SK-N-SH (cell line): ENCODE data around the gene MEIS1. TPM values are rescaled to one million over a fixed set of nuclear protein-coding genes. Genes with fewer than 3 reads are reported as not detected.

Experiments
- CTCF ChIA-PET: fragments of 300-600, 350-600 bp; formaldehyde crosslinking; extraction: SDS; loops from one replicate; lab custom pipeline; 2021; lab: Yijun Ruan, JAX
- POLR2A ChIA-PET: fragments of 350-600 bp; sonication (Branson Sonifier 250); formaldehyde crosslinking; extraction: SDS; loops from one replicate; lab custom pipeline; 2020; ENCODE audit warnings: antibody characterized with exemption, inconsistent platforms; lab: Yijun Ruan, JAX
- DNase-seq: peaks from one replicate; pipeline ENCODE4 v3.0.0; 2012
- H2AFZ ChIP-seq: fragments of 200-600 bp; sonication (generic); 2 replicates; pipeline ENCODE4 v1.8.1; 2016; ENCODE audit warnings: antibody characterized with exemption, mild to moderate bottlenecking, low read depth
- H3F3A ChIP-seq: fragments of 200-600 bp; sonication (generic); replicated peaks from 2 replicates; pipeline ENCODE3; 2016; ENCODE audit warnings: antibody characterized with exemption, mild to moderate bottlenecking; ENCODE audit not compliant: insufficient read depth
- H3K27ac ChIP-seq, 2 experiments: fragments of 200-500 bp in 1 of 2; fragments of 200-600 bp in 1 of 2; sonication (Bioruptor generic) in 1 of 2; sonication (generic), shearing (Covaris generic) in 1 of 2; 2 replicates each; pipeline versions ENCODE4 v1.5.1 to v1.6.1; 2014 to 2016; ENCODE audit warnings: low read depth in 2 of 2, inconsistent platforms in 1 of 2, low read length in 1 of 2, mild to moderate bottlenecking in 1 of 2, mixed read lengths in 1 of 2
- H3K27me3 ChIP-seq: fragments of 200-600 bp; sonication (generic), shearing (Covaris generic); 2 replicates; pipeline ENCODE4 v1.6.1; 2016; ENCODE audit warnings: mixed run types; ENCODE audit not compliant: insufficient read depth
- H3K36me3 ChIP-seq, 2 experiments: fragments of 200-500 bp in 1 of 2; fragments of 200-600 bp in 1 of 2; sonication (Bioruptor generic) in 1 of 2; sonication (generic) in 1 of 2; replicated peaks in 1 of 2; 2 replicates each; pipeline versions ENCODE3 to v1.5.1; 2014 to 2016; ENCODE audit warnings: low read length in 1 of 2, mild to moderate bottlenecking in 1 of 2; ENCODE audit not compliant: insufficient read depth in 2 of 2, control insufficient read depth in 1 of 2
- H3K4me1 ChIP-seq, 2 experiments: fragments of 200-500 bp in 1 of 2; fragments of 200-600 bp in 1 of 2; sonication (Bioruptor generic) in 1 of 2; sonication (generic), shearing (Covaris generic) in 1 of 2; 2 replicates each; pipeline versions ENCODE4 v1.5.1 to v1.6.1; 2014 to 2016; ENCODE audit warnings: low read depth in 1 of 2, low read length in 1 of 2, mixed run types in 1 of 2; ENCODE audit not compliant: insufficient read depth in 2 of 2, control insufficient read depth in 1 of 2
- H3K4me2 ChIP-seq: fragments of 200-600 bp; sonication (generic), shearing (Covaris generic); 2 replicates; pipeline ENCODE4 v1.6.1; 2017; ENCODE audit warnings: mixed run types
- H3K4me3 ChIP-seq, 2 experiments: fragments of 200-500 bp in 1 of 2; fragments of 200-600 bp in 1 of 2; sonication (Bioruptor generic) in 1 of 2; sonication (generic), shearing (Covaris generic) in 1 of 2; 2 replicates each; pipeline versions ENCODE4 v1.5.1 to v1.8.1; 2014 to 2016; ENCODE audit warnings: low read depth in 2 of 2, inconsistent platforms in 1 of 2, low read length in 1 of 2, mild to moderate bottlenecking in 1 of 2, mixed read lengths in 1 of 2, moderate library complexity in 1 of 2
- H3K79me2 ChIP-seq: fragments of 200-600 bp; sonication (generic); 2 replicates; pipeline ENCODE4 v1.8.1; 2017; ENCODE audit warnings: mild to moderate bottlenecking; ENCODE audit not compliant: insufficient read depth
- H3K9ac ChIP-seq: fragments of 200-600 bp; sonication (generic); 2 replicates; pipeline ENCODE4 v1.6.1; 2017; ENCODE audit warnings: mixed run types
- H3K9me2 ChIP-seq: fragments of 200-600 bp; sonication (generic); 2 replicates; pipeline ENCODE4 v1.6.1; 2017; ENCODE audit warnings: mixed run types
- H3K9me3 ChIP-seq: fragments of 200-600 bp; sonication (generic); 2 replicates; pipeline ENCODE4 v1.6.1; 2017; ENCODE audit warnings: mixed run types, mild to moderate bottlenecking, moderate library complexity
- H4K20me1 ChIP-seq: fragments of 200-600 bp; sonication (generic); 2 replicates; pipeline ENCODE4 v1.6.1; 2017; ENCODE audit warnings: mild to moderate bottlenecking, mixed run types; ENCODE audit not compliant: insufficient read depth
- EP300 ChIP-seq, 2 experiments: IDR thresholded peaks; 2 replicates each; pipeline versions ENCODE4 v1.4.0 to v1.6.1; 2012; ENCODE audit warnings: borderline replicate concordance in 1 of 2, low read depth in 1 of 2, low read length in 1 of 2
- FOSL2 ChIP-seq: IDR thresholded peaks from 2 replicates; pipeline ENCODE4 v1.4.0; 2012; ENCODE audit warnings: low read depth, mild to moderate bottlenecking, moderate library complexity, borderline replicate concordance
- GABPA ChIP-seq: IDR thresholded peaks from 2 replicates; pipeline ENCODE4 v1.4.0; 2012; ENCODE audit warnings: low read depth, mild to moderate bottlenecking
- GATA2 ChIP-seq: sonication (generic); formaldehyde crosslinking; IDR thresholded peaks from 2 replicates; pipeline ENCODE4 v1.5.0; 2020; ENCODE audit warnings: mild to moderate bottlenecking, missing genetic modification reagents
- MEF2A ChIP-seq: IDR thresholded peaks from 2 replicates; pipeline ENCODE4 v1.4.0; 2012; ENCODE audit warnings: low read depth, borderline replicate concordance
- MXI1 ChIP-seq: IDR thresholded peaks from 2 replicates; pipeline ENCODE4 v1.6.1; 2012; ENCODE audit warnings: mild to moderate bottlenecking, low read depth, low read length, improper control_type of control experiment
- NFIC ChIP-seq: IDR thresholded peaks from 2 replicates; pipeline ENCODE4 v1.4.0; 2012; ENCODE audit warnings: borderline replicate concordance
- POLR2AphosphoS5 ChIP-seq: IDR thresholded peaks from 2 replicates; pipeline ENCODE4 v1.6.1; 2012; ENCODE audit warnings: low read depth, low read length
- RAD21 ChIP-seq: IDR thresholded peaks from 2 replicates; pipeline ENCODE4 v1.6.1; 2012; ENCODE audit warnings: mild to moderate bottlenecking, low read length
- REST ChIP-seq: IDR thresholded peaks from 2 replicates; pipeline ENCODE4 v1.6.1; 2012; ENCODE audit warnings: mild to moderate bottlenecking, low read depth, low read length, moderate library complexity
- RFX5 ChIP-seq: IDR thresholded peaks from 2 replicates; pipeline ENCODE4 v1.6.1; 2012; ENCODE audit warnings: mild to moderate bottlenecking, improper control_type of control experiment, low read length
- RXRA ChIP-seq: IDR thresholded peaks from 2 replicates; pipeline ENCODE4 v1.4.0; 2012; ENCODE audit warnings: low read depth, mild to moderate bottlenecking, borderline replicate concordance
- SIN3A ChIP-seq: IDR thresholded peaks from 2 replicates; pipeline ENCODE4 v1.6.1; 2012; ENCODE audit warnings: low read depth, mild to moderate bottlenecking, low read length, moderate library complexity, borderline replicate concordance
- SMC3 ChIP-seq: IDR thresholded peaks from 2 replicates; pipeline ENCODE4 v1.6.1; 2012; ENCODE audit warnings: low read depth, low read length, improper control_type of control experiment
- TAF1 ChIP-seq: IDR thresholded peaks from 2 replicates; pipeline ENCODE4 v1.6.1; 2012; ENCODE audit warnings: low read depth, mild to moderate bottlenecking, low read length, moderate library complexity, borderline replicate concordance
- TCF12 ChIP-seq: IDR thresholded peaks from 2 replicates; pipeline ENCODE4 v1.4.0; 2012
- USF2 ChIP-seq: fragments of 150-350 bp; IDR thresholded peaks from 2 replicates; pipeline ENCODE4 v1.6.1; 2017; ENCODE audit warnings: antibody characterized with exemption, low read length, low read depth, borderline replicate concordance
- YY1 ChIP-seq: IDR thresholded peaks from 2 replicates; pipeline ENCODE4 v1.4.0; 2012; ENCODE audit warnings: low read depth, mild to moderate bottlenecking
- ZBTB33 ChIP-seq: IDR thresholded peaks from 2 replicates; pipeline ENCODE4 v1.4.0; 2012; ENCODE audit warnings: low read depth, borderline replicate concordance
- WGBS: methylation state at CpG from one replicate; pipeline ENCODE4 v1.1.6; 2017; ENCODE audit warnings: low lambda C conversion rate; 5-methylcytosine and 5-hydroxymethylcytosine counted together
- polyA plus RNA-seq, 3 experiments: library from polyadenylated mRNA; depleted of rRNA; stranded (reverse); fragments of >200 nt; gene quantifications; 2 replicates each; pipeline ENCODE4 v1.2.3, GENCODE V29; 2012

Gene MEIS1
- polyA plus RNA-seq, 1 of the 3 experiments (the other 2 are of a cell fraction): 16.9 TPM

- H3K79me2 ChIP-seq: peaks cover 21% of the 10 kb centered on the region; the same call in 1 of the 2 replicates
- no peaks in the 10 kb centered on the region for H3K27me3 ChIP-seq
- H3K9me3 ChIP-seq: no peaks in the 10 kb centered on the region
- CTCF ChIA-PET: no interaction called here
- no peak overlapping the region for H3K4me2 ChIP-seq
- no peaks in the 10 kb centered on the region for H3K9me2 ChIP-seq
- 89% methylated on average over 2 of the region's 2 CpGs for WGBS
- H3K4me1 ChIP-seq: peaks cover 3 to 31% of the 10 kb centered on the region in 2 experiments; a peak in 3 of 4 replicates
- H2AFZ ChIP-seq: no peak overlapping the region
- no peak for DNase-seq
- no peak overlapping the region for H3K27ac ChIP-seq
- peaks cover 18% of the 10 kb centered on the region; the same call in 1 of the 2 replicates for H4K20me1 ChIP-seq
- POLR2A ChIA-PET: no interaction called here
- no peak overlapping the region for H3K4me3 ChIP-seq
- H3K36me3 ChIP-seq: peaks cover 25 to 66% of the 10 kb centered on the region in 2 experiments
- TF ChIP-seq GATA2 (CRISPR knock-in tag) (no peak), POLR2AphosphoS5 (no peak), TAF1 (no peak), EP300 (IDR thresholded peaks at IDR 0.05; ENCODE audit: borderline replicate concordance in 1 of 2, low read depth in 1 of 2, low read length in 1 of 2) (no peak)
- H3F3A ChIP-seq: no peaks in the 10 kb centered on the region
- H3K9ac ChIP-seq: no peak overlapping the region
Measured at GRCh38 chr2:66478731-66479316, 43.9 kb downstream of the MEIS1 start.

GRCh38 chr2:66481100-66481549 is 46.2 kb downstream of the MEIS1 start:
- H3F3A ChIP-seq: no peaks in the 10 kb centered on the region
- no peaks in the 10 kb centered on the region for H3K9me3 ChIP-seq
- H3K4me2 ChIP-seq: 0 out of 2 replicates have a peak overlapping the region, but pooled peaks have one; percentile 0
- no peaks in the 10 kb centered on the region for H3K27me3 ChIP-seq
- peak overlapping the region in 1 of 2 experiments; percentile 53; a peak in 3 of 4 replicates for H3K27ac ChIP-seq
- no peak overlapping the region for H3K9ac ChIP-seq
- no peak for DNase-seq
- H3K79me2 ChIP-seq: peaks cover 33% of the 10 kb centered on the region; the same call in 1 of the 2 replicates
- CTCF ChIA-PET: no interaction called here
- H3K4me3 ChIP-seq: no peak overlapping the region
- 78% methylated on average over 2 of the region's 2 CpGs for WGBS
- H2AFZ ChIP-seq: no peak overlapping the region
- peaks cover 3 to 31% of the 10 kb centered on the region in 2 experiments; a peak in 3 of 4 replicates for H3K4me1 ChIP-seq
- POLR2A ChIA-PET: no interaction called here
- no peaks in the 10 kb centered on the region for H3K9me2 ChIP-seq
- peaks cover 18% of the 10 kb centered on the region; the same call in 1 of the 2 replicates for H4K20me1 ChIP-seq
- H3K36me3 ChIP-seq: peaks cover 15 to 48% of the 10 kb centered on the region in 2 experiments
- no peak for TF ChIP-seq ZBTB33
- no peak for TF ChIP-seq RFX5
- TF ChIP-seq USF2: no peak
- no peak for TF ChIP-seq MEF2A
- TF ChIP-seq REST: no peak
- TF ChIP-seq FOSL2: no peak
- TF ChIP-seq SIN3A: no peak
- no peak for TF ChIP-seq GABPA
- TF ChIP-seq RAD21: no peak
- TF ChIP-seq YY1: no peak
- TF ChIP-seq MXI1: no peak
- no peak for TF ChIP-seq POLR2AphosphoS5
- peak; percentile 17; the same call in 1 of the 2 replicates for TF ChIP-seq TCF12
- peak; percentile 4; the same call in 1 of the 2 replicates for TF ChIP-seq NFIC
- no peak for TF ChIP-seq SMC3
- TF ChIP-seq RXRA: no peak
